NCI-H1694 (cell line): ENCODE results near the gene FZR1.

ENCODE experiments used
- DNase-seq: peaks from one replicate; lab custom pipeline; 2025; lab: John Stamatoyannopoulos, UW

The FZR1 gene

GRCh38 chr19:3505598-3506383 is at the start of gene FZR1:
FZR1 (plus strand) TSS chr19:3506311; CDS start chr19:3522990, 16,679 bp downstream.
- peak; percentile 89 for DNase-seq

DNA sequence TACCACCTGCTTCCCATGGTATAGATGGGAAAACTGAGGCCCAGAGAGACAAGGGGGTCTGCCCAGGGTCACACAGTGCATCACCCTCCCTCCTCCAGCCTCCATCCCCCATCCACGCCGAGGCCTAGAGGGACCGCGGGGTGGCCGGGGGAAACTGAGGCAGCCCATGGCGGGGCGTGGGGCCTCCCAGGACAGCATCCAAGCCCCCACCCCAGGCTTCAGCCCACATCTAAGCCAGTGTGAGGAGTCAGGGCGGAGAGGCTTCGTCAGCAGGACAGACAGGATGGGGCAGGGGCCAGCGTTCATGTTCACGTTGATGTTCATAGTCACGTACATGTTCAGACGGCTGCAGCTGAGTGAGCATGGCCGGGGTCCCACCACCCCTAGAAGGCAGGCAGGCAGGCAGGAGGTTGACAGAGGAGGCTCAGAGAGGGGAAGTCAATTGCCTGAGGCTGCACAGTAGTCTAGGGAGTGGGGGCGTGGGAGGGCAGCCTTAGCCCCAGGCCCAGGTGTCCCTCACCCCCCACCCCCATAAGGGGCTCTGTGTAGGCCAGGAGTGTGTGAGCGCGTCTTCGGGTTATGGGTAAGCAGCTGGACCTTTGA is 49.1 kb upstream of the FZR1 start:
- DNase-seq, result no peak

DNA sequence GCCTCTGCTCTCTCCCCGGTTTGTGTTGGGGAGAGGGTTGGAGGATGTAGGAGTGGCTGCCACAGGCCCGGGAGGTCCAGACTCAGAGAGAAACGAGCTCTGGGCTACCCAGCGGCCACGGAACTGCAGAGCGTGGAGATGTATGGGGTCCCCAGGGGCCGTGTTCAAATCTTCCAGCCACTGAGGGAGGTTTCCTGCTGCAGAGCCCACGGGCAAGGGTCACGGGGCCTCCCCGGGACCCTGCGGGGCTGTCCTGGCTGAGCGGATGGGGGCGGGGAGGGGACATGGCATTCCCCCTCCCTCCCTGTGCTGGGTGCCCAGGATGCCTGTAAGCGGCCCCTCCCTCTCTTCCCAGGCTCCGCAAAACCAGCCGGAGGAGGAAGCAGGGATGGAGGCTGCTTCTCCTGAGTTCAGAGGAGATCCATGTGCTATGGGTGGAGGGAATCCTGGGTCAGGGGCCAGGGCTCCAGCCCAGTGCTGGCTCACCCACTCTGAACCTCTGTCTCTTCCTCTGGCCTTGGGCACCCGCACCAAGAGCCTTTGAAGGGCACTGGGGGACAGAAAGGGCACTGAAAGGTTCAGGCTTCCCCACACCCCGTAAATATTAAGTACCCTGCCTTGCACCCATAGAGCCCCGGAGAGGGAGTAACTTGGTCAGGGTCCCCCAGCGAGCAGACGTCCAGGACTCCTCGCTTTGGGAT is 48.4 kb upstream of the FZR1 start:
- DNase-seq, result no peak

- DNase-seq, result no peak
Measured at GRCh38 chr19:3458229-3459088, 47.7 kb upstream of the FZR1 start.

- no peak for DNase-seq
Measured at GRCh38 chr19:3459089-3459881, 46.8 kb upstream of the FZR1 start.

DNA sequence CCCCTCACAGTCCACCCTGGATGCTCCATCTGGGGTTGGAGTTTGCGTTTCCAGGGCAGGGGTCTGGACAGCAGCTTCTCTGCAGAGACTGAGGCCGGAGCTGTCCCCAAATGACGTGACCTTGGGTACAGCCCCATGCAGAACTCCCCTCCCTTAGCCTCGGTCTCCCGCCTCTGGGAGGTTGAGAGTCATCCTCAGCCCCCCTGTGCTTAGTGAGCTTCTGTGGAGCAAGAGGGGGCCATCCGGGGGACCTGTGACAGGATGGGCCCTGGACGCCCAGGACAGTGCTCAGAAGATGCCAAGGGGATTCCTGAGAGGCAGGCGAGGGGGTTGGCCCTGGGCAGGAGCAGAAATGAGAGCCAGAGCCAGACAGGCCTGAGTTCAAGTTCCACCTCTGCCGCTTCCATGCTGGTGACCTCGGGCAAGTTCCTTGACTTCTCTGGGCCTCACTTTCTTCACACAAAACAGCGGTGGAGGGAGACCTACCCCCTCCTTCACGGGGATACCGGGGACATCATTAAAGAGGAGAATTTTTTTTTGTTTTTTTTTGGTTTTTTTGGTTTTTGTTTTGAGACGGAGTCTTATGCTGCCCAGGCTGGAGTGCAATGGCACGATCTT is 46.0 kb upstream of the FZR1 start:
- DNase-seq, result no peak

DNA sequence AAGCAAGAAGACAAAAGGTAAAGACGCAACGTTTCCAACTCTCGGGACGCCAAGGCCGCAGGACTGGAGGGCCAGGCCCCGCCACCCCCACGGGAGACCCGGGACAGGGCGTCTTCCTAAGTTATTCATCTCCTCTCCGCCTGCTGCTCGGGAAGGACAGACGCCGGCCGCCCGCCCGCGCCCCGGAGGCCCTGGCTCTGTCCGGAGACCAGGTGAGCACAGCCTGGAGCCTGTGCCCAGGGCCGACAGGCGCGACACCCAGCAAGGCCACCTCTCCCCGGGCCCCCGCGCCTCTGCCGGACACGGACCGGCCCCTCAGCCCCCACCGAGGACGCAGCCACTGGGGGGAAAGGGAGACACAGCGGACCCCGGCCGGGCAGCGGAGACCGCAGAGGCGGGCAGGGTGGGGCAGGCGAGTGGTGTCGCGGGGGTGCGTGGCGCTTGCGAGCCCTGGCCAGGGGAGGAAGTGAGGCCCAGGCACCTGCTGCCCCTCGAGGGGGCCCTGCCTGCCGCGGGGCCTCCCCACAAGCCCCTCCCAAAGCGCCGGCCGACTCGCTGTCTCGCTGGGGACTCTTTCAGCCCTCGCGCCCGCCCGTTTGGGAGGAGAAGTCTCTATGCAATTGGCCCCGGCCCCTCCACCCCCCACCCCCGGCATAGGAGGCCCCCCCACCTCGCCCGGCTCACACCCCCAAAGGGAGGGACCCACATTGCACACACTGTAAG is 43.0 kb upstream of the FZR1 start:
- DNase-seq, result no peak

GRCh38 chr19:3463714-3464586 is 42.2 kb upstream of the FZR1 start:
- no peak for DNase-seq

DNA sequence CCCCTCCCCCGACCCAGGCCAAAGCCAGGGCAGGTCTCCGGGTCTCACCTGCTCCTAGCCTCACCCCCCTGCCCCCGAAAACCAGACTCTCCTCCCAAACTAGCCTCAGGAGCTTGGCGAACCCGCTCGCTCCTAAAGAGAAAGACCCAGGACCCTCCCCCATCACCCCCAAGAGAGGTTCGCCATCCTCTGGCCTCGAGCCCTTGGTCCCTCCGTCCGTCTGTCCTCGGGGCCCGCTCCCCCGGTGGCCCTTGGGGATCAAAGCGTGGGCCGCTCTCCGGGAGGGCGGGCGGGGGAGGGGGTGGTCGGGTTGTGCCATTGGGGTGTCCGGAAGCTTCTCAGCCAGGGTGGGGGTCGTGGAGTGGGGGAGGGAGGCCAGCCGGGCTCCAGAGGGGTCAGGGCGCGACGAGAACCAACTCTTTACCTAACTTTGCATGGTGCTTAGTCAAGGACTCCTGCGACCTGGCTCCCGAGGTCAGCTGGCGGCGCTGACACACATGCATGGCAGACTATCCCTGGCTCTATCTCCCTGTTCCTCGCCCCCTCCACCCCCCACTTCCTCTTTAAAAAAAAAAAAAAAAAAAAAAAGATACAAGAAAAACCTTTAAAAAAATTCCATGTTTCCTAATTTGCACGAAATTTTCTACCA is 41.4 kb upstream of the FZR1 start:
- no peak for DNase-seq

- no peak for DNase-seq
Measured at GRCh38 chr19:3465552-3465951, 40.6 kb upstream of the FZR1 start.

DNA sequence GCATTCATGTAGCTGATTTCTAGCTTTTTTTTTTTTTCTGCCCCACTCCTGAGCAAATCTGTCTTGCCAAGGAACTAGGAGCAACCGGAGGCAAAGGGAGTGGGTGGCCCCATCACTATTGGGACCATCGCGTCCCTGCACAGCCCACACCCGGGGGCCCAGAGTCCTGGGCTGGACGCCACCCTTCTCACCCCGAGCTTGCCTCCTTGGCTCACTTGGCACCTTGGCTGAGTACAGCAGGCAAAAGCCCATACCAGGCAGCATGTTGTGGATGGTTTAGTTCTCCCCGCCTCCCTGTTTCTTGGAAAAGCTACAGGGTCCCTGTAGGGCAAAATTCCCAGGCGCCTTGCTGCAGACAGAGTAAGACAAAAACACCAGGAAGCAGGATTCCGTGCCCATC is 39.5 kb upstream of the FZR1 start:
- DNase-seq, result no peak

DNA sequence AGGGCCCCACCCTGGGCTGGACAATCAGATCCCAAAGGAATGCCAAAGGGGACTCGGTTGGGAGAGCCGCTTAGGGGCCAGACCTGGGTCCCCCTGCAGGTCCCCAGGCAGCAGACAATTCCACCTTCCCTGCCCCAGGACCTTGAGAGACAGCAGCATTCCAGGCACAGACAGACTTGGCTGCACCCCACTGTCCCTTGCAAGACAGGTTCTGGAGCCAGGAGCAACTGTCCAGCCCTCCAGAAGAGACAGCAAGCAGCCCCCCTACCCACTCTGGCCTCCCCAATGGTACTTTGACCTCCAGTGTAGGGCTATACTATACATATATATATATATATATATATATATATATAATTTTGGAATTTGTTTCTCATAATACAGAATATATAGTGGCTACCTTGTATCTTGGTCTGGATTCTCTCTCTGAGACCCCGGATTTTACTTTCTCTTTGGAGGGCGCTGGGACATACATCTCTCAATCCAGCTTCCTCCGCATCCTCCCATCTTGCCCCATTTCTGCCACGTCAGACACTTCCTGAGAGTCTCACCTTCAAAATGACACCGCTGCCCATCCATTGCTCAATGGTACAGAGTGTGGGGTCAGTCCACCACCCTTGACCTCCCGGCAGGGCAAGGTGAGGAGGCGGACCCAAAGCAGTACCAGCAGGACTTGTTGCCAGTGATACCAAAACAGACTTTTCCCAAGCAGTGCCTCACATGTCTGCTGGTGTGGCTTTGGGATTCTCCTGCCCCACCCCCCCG is 38.5 kb upstream of the FZR1 start:
- DNase-seq, result no peak

DNA sequence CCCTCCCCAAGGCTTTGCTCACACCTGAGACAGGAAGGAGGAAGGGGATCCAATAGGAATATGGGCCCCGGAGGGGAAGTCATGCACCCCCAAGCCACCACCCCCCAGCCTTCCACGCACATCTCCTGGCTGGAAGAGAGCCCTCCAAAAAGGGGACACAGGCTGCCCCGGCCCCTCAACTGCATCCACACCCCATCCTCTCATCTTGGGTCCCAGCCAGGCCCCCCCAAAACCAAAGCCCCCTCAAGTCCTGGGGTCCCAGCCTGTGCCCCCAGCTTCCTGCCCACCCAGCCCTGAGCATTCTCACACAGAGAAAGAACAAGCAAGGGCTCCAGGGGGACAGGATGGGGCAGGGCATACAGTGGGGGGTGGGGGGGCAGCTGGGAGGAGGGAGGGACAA is 37.9 kb upstream of the FZR1 start:
- DNase-seq, result no peak

GRCh38 chr19:3469638-3470499 is 36.2 kb upstream of the FZR1 start:
- no peak for DNase-seq

GRCh38 chr19:3470500-3471128 is 35.5 kb upstream of the FZR1 start:
- DNase-seq, result no peak

- DNase-seq, result no peak
Measured at GRCh38 chr19:3471954-3472655, 34.0 kb upstream of the FZR1 start.
